Fibroblast of skin of left quadriceps (primary cell): ENCODE results near the gene VANGL1.

Experiments
- DNase-seq, 2 experiments: peaks; one replicate each; pipeline ENCODE4 v3.0.0-alpha.2; 2013; ENCODE audit warnings: low read depth in 2 of 2

Gene VANGL1

DNA sequence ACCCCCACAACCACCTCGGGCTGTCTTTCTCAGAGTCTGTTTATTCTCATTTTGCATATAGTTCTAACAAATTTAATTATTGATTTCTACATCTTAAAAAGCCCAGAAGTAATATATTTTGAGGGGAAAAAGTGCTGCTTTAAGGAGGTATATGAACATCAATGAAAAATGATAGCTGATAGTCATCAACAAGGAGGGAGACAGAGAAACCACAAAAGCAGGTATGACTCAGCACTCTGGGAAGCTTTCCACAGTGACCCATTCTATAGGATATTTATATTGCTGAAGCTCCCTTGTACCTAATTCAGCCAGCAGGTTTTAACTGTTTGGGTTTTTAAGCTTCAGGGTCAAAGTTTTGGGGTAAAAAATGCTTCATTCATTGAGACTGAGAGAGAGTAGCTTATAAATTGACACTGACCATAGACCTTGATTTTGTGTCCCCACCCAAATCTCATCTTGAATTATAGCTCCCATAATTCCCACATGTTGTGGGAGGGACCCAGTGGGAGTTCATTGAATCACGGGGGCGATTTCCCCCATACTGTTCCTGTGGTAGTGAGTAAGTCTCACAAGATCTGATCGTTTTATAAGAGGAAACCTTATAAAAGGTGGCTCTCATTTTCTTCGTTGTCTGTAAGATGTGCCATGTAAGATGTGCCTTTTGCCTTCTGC lies 27.4 kb downstream of the VANGL1 start:
- peak; percentile 78 to 79 for DNase-seq

DNA sequence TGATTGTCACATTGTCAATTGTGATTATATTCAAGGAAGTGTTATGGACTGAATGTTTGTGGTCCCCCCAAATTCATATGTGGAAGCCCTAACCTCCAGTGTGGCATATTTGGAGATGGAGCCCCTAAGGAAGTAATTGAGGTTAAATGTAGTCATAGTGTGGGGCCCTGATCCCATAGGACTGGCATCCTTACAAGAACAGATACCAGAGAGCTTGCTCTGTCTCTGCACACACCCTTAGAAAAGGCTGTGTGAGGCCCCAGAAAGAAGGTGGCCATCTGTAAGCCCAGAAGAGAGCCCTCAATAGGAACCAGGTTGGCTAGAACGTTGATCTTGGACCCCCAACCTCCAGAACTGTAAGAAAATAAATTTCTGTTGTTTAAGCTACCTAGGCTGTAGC lies 28.1 kb downstream of the VANGL1 start:
- no peak for DNase-seq

DNA sequence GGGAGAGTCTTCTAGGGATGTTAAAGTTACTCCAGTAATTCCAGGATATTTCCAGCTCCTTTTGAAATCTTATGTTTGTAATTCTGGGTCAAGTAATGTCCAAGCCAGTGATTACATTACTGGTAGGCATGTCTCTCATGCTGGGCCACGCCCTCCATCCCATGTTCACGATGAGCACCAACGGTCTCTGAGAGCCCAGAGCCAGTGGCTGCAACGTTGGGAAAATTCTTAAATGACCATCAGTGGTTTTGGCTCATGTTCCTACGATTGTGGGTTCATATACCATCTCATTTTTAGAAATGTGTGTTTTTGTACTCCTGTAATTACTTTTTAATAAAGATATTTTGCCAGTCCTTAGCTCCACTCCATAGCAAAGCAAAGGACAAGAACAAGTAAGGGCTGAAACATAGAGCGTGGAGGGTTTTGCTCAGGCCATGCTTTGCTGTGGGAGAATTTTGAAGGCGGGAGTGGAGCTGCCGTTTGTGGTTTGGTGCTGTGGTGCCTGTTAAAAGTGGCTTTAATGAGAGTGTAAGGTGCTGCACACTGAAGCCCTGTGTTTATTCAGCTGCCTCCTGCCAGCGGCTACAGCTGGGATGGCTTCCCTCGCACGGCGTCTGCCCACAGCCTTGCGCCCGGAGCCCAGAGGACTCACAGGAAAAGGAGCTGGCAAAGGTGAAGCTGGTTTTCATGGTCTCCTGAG lies 28.9 kb downstream of the VANGL1 start:
- no peak for DNase-seq

DNA sequence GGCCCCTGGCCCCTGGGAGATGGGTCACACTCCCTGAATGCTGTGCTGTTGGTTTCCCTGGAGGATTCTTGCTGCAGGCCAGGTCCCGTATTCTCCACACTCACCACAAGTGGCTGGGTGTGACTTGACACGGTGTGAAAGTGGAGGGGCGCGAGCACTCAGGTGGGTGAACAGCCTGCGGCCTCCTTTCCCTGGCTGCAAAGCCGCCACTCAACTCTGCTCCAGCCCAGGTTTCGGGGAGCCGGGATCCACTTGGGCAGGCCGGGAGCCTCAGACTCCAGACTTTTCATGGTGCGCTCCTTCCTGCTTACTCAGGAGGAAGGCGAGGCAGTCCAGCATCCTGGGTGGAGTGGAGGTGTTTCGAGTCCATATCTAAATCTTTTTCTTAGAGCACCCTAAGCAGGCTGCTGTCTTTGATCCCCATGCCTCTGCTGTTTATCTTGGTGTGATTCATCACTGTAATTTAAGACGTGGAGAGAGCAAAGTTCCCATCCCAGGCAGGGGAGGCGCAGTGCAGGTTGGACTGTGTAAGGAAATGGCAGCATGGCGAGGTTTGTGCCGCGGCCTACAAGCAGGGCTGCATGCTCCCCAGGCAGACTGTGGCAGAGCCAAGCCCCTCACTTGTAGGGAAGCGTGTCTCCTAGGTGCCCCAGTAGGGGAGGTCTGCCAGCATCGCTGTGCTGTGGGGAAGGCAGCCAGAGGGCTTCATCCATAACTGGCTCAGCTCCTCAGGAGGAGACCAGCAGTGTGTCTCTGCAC lies 29.6 kb downstream of the VANGL1 start:
- DNase-seq: no peak

DNA sequence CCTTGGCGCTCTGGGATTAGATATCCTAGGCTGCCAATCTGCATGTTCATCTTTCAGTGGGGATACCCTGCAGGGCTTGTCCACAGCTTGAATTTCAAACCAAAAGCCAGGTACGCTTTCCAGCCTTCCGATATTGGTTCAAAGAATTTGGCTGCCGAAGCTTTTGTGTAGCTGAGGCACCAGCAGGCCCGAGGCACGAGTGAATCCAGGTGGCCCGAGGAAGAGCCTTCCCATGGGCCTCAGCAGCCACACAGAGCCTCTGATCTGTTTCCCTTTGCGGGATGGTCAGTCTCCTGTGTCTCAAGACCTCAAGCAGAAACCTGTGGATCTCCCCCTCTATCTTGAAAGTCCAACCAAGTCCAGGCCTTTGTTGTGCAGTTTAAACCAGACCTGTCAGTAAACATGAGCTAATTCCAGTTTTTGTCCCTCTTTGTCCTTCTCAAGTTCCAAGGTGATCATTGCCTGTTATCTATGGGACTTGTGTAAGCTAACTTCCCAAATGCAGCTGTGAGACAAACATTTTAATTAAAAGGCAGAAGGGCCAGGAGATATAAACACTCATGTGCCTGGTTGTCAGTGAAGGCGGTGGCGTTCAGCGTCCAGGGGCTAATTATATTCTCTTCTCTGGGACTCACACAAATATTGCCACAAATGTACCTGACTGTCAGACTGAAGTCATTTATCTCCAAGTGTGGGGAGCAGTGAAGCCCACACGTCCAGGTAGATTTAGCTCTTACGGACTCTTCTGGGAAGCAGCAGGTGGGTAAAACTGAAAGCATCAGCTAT lies 30.6 kb downstream of the VANGL1 start:
- no peak for DNase-seq

DNA sequence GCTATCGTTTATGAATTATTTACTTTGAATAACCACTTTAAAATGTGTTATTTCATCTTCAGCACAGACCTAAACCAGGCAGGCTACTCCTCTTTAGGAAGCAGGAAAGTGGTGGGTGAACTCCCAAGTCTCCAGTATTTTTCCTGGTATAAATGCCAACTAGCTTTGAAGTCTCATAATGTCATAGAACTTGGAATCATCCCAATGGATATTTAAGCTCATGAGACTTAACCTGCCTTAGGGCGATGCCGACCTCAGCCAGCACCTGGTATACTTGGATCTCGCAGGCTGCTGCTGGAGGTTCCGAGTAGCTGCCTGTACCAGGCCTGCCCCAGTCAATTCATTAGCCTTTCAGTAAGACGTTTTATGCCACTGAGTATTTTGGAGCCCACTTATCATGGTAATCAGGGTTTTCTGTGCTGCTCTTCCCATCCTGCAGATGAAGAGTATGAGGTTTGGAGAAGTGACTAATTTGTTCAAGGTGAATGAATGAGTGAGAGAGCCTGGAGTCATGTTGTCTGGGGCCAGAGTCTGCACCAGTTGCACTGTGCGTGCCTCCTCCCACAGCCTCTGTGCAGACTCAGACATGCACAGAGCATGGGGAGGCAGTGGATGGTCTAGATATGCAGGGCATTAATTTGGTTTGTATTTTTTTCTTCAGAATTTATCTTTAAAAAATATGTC lies 34.9 kb downstream of the VANGL1 start:
- no peak for DNase-seq

DNA sequence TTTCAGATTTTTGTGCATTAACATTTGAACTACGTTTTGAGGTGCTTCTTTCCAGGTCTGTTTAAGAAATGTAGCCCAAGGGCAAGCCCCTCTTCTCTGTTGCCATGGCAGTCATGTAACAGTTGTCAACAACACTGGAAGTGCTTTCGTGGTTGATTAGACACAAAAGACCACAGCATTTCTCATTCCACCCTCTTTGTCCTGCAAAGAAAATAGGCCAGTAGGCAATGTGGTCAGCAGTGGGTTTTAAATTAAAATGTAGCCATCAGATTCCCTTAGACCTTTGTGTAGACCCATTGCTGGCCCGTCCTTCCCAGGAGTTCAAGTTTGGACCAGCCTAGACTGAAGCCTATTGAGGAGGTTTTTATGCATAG lies 35.4 kb downstream of the VANGL1 start:
- DNase-seq: no peak

DNA sequence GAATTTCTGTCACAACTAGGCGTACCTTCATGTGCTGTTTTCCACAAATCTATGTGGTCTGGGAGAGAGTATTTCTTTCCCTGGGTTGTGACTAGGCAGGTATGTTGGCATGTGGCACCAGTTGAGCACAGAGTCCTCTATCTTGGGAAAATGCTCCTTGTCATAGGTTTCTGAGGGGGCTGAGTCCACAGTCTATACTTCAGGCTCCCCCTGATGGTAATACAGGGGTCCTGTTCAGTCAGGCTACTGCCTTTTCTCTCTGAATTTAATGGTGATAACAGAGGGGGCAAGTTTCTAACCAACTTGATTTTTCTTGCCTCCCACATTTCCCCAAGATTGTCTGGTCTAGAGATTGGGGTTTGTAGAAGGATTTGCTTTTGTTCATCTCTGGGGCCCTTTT lies 35.8 kb downstream of the VANGL1 start:
- no peak for DNase-seq

DNA sequence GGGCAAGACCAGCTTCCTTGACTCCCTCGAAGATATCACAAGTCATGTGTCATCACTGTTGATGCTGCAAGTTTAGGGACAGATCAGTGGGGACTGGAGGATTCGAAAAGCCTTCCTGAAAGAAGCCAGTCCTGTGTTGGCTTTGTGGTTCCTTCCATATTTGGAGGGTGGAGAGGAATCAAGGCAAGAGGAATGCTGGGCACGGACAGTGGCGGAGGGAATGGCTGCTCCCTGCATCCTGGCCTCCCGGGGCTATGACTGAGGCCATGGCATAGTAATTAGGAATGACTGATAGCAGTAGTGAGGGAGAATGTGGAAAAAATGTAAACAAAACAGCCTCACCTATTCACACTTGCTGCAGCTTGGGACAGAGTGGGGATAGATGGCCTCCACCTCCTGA lies 36.4 kb downstream of the VANGL1 start:
- DNase-seq: no peak

DNA sequence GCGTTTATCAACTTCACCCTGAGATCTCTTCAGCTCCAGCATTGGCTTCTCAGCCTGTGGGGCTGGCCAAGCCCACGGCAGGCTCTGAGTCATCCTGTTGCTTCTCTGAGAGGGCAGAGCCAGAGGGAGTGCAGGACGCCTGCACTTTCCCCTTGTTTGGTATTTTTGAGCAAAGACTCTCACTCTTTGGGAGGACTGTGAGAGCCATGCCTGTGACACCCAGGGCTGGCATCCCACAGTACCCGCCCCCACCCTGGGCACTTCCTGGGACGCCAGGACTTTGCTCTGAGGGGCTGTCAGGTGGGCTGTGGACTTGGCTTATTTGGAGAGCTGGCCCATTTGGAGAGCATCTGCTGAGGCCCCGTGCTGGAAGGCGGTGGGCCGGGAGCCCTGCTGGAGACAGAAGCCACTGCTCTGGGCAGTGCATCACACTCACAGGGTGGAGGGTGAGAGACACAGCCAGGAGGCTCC lies 37.4 kb downstream of the VANGL1 start:
- peak; percentile 18 to 25 for DNase-seq

DNA sequence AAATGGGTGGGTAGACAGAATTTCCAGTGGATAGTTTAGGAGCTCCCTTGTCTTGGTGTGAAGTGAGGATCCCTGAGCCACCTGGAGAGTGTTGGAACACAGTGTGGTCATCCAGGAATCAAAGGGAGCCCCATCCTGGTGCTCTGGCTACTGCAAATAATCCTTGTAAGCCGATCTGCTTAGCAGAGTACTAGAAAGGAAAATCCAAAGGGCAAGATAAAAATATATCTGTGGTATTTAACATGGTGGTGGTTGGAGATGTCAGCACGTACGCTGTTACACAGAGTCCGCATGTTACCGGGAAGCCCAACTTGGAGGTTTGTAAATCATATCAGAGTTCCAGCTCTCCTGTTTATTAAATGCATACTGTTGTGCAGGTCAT lies 39.0 kb downstream of the VANGL1 start:
- DNase-seq: no peak

DNA sequence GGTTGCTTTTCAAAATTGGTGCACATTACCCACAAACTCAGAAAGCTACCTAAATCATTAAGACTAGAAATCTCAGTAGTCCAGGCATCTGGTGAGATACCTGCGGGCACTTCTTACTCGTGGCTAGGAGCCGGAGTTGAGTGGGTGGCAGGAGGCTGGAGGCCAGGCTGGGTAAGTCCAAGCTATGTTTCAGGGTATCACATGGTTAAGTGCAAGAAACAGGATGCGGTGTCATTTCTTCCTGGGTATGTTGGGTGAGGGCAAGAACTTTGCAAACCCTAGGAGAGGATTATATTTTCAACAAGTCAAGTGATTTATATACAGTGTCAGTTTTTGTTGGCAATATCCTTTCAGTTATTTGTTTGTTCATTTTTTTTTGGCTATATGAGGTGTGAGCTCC lies 41.0 kb downstream of the VANGL1 start:
- no peak for DNase-seq

DNA sequence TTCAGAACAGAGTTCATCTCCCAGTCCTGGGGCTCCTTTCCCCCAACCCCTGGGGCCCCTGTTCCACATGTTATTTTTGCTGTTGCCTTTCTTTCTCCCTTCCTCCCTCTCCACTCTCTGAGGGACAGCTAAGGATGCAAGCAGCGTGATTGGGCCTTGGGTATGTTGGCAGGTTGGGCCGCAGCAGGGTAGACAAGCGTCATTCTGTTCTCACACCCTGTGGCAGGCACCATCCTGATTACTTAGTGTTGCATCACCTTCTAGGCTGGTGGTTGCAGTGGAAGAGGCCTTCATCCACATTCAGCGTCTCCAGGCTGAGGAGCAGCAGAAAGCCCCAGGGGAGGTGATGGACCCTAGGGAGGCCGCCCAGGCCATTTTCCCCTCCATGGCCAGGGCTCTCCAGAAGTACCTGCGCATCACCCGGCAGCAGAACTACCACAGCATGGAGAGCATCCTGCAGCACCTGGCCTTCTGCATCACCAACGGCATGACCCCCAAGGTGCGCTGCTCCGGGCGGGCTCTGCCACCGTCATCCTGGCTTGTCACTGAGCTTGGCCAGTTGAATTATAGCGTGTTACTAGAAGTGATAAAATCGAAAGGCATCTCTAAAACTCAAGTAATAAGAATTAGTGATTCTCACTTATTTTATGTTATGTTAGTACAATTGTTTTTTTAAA lies 43.4 kb downstream of the VANGL1 start:
- DNase-seq: no peak

DNA sequence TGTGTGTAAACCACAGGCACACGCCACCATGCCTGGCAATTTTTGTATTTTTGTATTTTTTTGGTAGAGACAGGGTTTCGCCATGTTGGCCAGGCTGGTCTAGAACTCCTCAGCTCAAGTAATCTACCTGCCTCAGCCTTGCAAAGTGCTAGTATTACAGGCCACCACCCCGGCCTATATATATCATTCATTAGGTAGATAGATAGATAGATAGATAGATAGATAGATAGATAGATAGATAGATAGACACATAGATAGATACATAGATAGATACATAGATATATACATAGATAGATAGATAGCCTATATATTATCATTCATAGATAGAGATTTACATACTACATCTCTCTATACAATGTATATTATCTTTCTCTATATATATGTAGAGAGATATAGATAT lies 46.0 kb downstream of the VANGL1 start:
- no peak for DNase-seq

DNA sequence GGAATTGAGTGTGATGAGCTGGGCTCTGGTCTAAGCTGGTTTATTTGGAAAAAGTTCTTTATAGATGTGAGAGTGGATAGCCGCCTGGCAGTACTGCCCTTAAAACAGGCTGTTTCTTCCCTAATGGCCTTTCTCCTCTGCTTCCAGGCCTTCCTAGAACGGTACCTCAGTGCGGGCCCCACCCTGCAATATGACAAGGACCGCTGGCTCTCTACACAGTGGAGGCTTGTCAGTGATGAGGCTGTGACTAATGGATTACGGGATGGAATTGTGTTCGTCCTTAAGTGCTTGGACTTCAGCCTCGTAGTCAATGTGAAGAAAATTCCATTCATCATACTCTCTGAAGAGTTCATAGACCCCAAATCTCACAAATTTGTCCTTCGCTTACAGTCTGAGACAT lies 49.2 kb downstream of the VANGL1 start:
- DNase-seq: no peak

DNA sequence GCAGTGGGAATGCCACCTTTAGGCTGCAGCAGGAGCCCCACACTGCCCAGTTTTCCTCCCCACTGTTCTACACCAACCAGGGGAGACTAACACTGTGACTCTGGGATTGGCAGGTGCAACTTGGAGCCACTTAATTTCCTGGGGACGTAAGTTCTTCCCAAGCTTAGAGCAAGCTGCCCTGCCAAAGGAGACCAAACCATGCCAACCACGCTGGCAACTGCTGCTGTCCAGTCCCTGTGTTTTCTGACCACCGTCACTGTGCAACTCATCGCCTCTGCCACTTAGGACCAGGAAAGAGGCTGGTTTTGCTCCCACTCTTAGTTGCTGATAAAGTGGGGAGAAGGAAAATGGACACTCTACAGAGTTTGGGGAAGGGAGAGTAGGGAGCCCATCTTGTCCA lies 50.5 kb downstream of the VANGL1 start:
- DNase-seq: no peak

DNA sequence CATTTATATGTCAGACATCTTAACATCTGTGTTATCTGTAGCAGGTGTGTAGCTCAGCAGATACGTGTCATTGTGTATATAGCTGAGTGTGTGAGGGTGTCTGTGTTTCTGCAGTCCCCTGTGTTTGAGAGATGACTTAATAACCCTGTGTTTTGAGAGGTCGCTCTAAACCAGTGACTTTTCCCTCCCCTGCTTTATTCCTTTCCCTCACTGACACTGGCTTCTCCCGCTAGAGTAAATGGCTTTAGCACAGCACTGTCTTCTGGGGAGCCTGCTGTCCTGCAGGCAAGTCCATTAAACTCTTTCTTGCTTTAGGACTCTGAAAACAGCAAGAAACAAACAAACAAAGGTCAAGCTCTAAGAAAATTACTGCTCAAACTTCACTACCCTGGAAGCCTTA lies 53.0 kb downstream of the VANGL1 start:
- no peak for DNase-seq

DNA sequence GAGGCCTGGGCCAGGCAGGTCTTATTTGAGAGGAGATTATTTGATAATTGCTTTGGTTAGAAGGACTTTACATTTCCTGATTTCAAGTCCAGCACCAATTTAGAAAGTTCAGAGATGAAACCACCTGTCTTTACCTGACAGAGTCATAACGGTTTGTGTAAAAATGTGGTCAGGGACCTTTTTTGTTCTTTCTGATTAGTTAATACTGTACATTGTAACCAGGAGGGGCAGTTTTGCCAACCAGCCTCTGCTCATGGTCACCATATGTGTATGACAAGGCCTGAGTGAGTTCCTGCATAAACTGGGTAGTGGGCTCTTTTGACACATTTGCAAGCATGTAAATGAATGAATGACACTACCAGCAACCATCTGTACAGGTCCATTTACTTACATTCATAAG lies 55.8 kb downstream of the VANGL1 start:
- DNase-seq: no peak

DNA sequence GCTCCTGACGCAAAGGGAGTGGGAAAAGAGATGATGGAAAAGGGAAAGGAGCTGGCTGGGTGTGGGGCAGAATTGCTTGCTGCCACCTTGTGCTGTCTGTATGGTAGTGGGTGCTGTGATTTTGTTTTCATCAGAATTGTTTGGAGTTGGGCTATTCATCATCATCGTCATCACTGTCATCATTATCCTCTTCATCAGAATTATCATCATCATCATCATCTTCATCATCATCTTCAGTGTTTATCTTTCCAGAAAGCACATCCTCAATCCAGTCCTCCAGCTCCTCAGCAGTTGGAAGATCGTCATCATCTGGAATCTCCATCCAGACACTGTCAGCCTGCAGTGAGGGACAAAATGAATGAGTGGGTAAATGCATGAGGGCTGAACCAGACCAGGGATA lies 59.3 kb downstream of the VANGL1 start:
- DNase-seq: no peak

DNA sequence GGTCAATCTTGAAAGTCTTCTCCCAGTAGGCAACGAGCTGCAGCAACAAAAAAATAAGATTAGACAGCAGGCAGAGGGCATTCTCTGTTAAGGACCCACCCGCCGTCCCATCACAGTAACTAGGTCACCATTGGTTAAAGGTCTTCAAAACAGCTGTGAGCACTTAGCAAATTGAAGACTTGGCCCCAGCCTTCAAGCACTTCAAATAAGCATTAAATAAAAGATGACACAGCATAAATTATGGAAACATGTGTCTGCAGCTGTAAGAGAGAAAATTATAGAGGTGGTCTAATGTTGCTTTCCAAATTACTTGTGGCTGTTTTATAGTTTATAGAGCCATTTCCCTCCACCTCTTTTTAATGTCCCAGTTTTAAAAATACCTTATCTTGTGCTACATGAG lies 61.2 kb downstream of the VANGL1 start:
- no peak for DNase-seq
